GM18498 (cell line): ENCODE measurements around the gene KIAA0513.
"Not testable (repeated sequence)": the region's sequence is repeated elsewhere in the genome, so short reads cannot be mapped to it uniquely, and the experiment has no call there.

Experiments used
- ATAC-seq: cut with Tn5 transposase; IDR thresholded peaks from one replicate; pipeline ENCODE4 v1.9.1; 2021; ENCODE audit warnings: mild to moderate bottlenecking, moderate library complexity; ENCODE audit not compliant: unreplicated experiment

KIAA0513 gene

GRCh38 chr16:85105475-85105874, 77.9 kb downstream of the KIAA0513 start:
- ATAC-seq, result no peak

- no peak for ATAC-seq
Measured at GRCh38 chr16:85107083-85107482, 79.5 kb downstream of the KIAA0513 start.

- ATAC-seq, result no peak
Measured at GRCh38 chr16:85107532-85107931, 79.9 kb downstream of the KIAA0513 start.

DNA sequence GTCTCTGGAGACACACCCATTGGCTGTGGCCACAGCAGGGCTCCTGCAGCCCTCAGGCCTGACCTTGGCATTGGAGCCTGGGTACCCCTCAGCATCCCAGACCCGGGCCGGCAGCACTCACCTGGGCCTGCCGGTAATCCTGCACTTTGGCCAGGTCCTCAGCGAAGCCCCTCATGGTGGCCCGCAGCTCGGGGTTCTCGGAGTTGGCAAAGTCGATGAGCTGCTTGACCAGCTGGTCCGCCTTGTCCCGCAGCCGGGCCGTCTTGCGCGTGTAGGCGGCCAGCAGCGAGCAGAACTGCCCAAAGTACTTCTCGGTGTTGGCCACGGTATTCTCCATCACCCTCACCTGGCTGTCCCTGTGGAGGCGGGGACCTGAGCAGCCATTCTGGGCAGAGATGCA, 82.5 kb downstream of the KIAA0513 start:
- no peak for ATAC-seq

DNA sequence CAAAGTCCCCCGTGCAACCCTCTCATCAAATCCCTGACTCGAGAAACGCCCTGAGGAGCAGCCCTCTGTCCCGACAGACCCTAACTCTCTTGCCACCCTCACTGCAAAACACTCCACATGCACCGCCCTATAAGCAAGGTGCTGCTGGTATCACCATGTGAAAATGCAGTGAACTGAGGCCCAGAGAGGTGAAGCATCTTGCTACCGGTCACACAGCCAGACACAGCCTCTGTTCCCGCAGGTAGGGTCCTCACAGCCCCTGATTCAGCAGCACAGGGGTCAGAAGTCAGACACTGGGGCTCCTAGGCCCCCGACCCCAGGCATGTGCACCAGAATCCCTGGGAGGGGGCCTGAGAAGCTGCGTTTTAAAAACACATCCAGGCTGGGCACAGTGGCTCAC, 83.6 kb downstream of the KIAA0513 start:
- ATAC-seq, result no peak

- ATAC-seq, result no peak
Measured at GRCh38 chr16:85112364-85112763, 84.8 kb downstream of the KIAA0513 start, which contains the start of gene CIBAR2. TSS of gene CIBAR2 (minus strand) at chr16:85112472. CDS start at chr16:85112352, 120 bp downstream.

DNA sequence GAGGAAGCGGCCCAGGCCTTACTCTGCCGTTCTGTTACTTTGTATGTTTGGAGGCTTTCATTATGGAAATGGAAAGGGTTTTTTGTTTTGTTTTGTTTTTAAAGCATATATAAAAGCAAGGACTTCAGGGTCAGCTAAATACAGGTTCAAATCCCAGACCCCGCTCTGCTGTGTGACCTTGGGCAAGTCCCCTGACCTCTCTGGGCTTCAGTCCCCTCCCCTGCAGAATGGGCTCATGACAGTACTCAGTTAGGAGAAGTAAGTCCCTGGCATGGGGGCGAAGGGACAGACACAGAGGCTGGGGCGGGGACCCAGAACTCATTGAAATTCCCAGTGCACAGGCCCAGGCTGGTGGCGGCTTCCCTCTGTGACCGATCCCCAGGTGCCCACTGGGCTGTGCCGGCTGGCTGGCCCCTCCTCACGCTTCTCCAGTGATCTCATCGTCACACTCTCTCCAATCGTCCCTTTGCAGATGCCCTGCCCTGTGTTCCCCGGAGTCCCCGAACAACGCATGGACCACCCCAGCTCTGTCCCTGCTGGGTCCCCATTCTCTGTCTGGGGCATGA, 85.7 kb downstream of the KIAA0513 start:
- ATAC-seq, result no peak

GRCh38 chr16:85113913-85114312, 86.3 kb downstream of the KIAA0513 start:
- ATAC-seq, result no peak

- ATAC-seq, result peak; percentile 70
Measured at GRCh38 chr16:85114909-85115567, 87.4 kb downstream of the KIAA0513 start.

GRCh38 chr16:85117418-85117817, 89.8 kb downstream of the KIAA0513 start:
- ATAC-seq, result no peak

GRCh38 chr16:85120006-85120340, 92.4 kb downstream of the KIAA0513 start:
- no peak for ATAC-seq

GRCh38 chr16:85123441-85123840, 95.8 kb downstream of the KIAA0513 start:
- ATAC-seq, result not testable (repeated sequence)

DNA sequence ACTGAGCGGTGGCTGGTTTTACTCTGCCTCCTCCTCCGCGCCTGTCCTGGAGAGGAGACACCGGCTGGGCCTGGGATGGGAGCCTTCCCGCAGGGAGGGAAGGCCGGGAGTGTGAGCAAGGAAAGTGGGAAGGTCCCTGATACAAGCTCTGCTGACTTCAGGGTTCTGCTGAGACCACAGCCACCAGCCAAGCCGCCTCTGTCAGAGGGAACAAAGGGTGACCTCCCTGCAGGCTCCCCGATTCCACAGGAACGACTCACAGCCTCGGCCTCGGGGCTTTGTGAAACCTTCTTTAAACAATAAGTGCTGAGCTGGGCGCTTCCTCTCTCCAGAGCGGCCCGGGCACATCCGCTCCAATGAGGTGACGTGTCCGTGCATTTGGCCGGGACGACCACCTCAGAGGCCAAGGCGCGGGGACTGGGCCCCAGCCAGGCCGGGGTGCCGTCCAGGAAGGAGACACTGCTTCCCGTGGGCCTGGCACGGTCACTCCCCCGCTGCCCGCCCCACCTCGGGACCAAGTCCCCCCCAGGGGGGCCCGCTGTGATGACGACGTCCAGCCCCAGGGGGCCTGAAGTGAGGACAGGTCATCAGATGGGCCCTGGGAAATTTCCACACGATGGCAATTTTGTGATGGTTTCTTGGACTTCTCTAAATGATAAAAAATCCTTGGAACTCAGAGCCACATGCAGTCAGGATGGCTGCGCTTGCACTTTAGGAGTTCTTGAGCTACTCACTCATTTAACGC, 96.5 kb downstream of the KIAA0513 start:
- no peak for ATAC-seq

DNA sequence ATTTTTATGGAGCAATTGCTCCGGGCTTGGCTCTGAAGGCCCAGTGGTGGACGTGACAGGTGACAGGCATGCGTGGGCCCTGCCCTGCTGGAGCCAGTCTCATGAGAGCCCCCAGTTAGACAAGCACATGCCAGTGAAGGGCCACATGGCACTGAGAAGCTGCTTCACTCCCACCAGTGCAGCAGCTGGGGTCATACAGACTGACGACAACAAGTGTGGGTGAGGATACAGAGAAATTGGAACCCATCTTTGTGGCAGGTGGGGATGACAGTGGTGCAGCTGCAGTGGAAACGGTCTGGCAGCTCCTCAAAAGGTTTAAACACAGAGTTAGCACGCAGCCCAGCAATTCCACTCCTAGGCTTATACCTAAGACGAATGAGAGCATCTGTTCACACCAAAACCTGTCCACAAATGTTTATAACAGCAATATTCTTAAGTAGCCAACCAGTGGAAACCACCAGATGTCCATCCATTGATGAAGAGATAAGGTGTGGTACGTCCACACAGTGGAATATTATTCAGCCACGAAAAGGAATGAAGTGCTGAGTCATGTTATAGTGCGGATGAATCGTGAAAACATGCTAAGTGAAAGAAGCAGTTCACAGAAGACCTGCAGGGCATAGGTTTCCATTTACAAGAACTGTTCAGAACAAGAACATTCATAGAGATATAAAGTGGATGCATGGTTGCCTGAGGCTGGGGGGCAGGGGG, 97.2 kb downstream of the KIAA0513 start:
- ATAC-seq, result no peak

- ATAC-seq, result no peak
Measured at GRCh38 chr16:85125570-85126393, 98.2 kb downstream of the KIAA0513 start.

GRCh38 chr16:85126394-85126704, 98.8 kb downstream of the KIAA0513 start:
- no peak for ATAC-seq

DNA sequence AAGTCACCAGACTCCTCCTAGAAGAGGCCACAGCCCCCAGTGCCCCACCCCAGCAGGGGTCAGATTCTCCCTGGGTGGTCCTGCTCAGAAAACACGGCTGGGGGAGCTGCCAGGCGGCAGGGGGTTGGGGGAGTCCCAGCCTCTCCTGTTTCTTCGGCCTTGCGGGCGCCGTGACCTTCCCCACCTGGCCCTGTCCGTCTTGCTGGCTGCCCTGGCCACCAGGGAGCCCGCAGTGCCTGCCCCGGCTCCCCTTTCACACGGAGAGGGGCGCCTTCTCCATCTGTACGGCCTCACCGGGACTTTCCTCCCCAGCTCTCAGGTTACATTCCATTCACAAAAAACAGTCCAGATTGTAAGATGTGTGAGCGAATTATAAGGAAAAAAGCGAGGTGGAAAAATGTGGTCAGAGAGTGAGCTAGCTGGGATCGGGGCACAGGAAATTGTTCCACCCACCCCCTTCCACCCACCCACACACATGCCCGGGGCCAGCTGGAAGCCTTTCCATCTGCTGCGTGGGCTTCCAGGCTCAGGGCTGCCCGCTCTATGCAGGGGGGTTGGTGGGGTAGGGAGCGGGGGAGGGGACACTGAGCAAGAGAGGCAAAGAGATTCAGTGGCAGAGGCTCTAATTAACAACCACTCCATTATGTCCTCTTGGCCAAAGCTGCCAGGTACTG, 99.2 kb downstream of the KIAA0513 start:
- ATAC-seq, result no peak

- ATAC-seq, result no peak
Measured at GRCh38 chr16:85127379-85127723, 99.8 kb downstream of the KIAA0513 start.

DNA sequence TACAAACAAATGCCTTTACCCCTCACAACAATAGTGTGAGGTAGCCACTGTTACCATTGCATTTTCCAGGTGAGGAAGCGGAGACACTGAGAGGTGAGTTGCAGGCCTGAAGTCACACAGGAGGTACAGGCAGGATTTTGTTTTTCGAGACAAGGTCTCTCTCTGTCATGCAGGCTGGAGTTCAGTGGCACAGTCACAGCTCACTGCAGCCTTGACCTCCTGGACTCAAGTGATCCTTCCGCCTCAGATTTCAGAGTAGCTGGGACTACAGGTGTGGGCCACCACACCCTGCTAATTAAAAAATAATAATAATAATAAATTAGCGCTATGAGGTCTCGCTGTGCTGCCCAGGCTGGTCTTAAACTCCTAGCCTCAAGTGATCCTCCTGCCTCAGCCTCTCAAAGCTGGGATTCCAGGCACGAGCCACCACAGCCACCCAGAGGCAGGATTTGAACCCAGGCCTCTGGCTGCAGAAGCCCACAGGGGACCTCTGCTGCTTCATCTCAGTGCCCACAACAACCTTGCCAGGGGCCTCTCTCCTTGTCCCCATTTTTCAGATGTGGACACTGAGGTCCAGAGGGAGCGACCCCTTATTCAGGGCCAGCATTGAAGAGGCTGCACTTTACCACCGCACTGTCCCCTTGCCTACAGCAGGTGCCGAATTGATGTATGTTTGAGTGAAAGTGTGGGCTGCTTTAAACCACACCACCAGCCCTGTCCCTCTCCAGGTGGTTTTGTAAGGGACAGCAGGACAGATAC, 100.7 kb downstream of the KIAA0513 start:
- no peak for ATAC-seq
